ENCODE measurements around the gene NMRK1.

The NMRK1 gene

DNA sequence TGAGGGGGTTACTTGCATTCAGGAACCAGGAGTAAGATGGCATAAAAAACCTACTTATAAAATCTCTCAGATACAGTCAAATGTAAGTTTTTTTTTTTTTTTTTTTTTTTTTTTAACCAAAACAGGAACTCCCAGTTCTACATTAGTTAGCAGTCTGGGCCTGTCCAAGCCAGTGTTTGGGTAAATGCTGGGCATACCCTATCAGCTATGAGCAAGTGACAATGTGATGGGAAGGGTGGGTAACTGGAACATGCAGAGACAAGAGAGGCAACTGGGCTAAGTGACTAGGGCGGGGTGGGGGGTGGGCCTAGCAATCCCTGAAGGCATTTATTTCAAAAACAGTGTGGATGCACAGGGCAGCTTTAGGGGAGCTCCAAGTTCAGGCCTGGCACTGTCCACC is 2.3 kb downstream of the NMRK1 start:
- Histone ChIP-seq H3K36me3 (peaks cover 19% of the 10 kb centered on the region), H3K4me1 (ENCODE audit: control insufficient read depth in 1 of 2, insufficient read depth in 1 of 2, low read depth in 1 of 2, low read length in 1 of 2) (peaks cover 36 to 41% of the 10 kb centered on the region in 2 experiments), H3K4me3 (ENCODE audit: low read depth in 1 of 2, low read length in 1 of 2) (peak overlapping the region in 1 of 2 experiments; percentile 98), H3K27ac (peak overlapping the region; percentile 97), H3K9me3 (no peaks in the 10 kb centered on the region), H3K27me3 (no peaks in the 10 kb centered on the region)
- TF ChIP-seq, protein P1, sequence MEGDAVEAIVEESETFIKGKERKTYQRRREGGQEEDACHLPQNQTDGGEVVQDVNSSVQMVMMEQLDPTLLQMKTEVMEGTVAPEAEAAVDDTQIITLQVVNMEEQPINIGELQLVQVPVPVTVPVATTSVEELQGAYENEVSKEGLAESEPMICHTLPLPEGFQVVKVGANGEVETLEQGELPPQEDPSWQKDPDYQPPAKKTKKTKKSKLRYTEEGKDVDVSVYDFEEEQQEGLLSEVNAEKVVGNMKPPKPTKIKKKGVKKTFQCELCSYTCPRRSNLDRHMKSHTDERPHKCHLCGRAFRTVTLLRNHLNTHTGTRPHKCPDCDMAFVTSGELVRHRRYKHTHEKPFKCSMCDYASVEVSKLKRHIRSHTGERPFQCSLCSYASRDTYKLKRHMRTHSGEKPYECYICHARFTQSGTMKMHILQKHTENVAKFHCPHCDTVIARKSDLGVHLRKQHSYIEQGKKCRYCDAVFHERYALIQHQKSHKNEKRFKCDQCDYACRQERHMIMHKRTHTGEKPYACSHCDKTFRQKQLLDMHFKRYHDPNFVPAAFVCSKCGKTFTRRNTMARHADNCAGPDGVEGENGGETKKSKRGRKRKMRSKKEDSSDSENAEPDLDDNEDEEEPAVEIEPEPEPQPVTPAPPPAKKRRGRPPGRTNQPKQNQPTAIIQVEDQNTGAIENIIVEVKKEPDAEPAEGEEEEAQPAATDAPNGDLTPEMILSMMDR (IDR thresholded peaks at IDR 0.05), result no peak

DNA sequence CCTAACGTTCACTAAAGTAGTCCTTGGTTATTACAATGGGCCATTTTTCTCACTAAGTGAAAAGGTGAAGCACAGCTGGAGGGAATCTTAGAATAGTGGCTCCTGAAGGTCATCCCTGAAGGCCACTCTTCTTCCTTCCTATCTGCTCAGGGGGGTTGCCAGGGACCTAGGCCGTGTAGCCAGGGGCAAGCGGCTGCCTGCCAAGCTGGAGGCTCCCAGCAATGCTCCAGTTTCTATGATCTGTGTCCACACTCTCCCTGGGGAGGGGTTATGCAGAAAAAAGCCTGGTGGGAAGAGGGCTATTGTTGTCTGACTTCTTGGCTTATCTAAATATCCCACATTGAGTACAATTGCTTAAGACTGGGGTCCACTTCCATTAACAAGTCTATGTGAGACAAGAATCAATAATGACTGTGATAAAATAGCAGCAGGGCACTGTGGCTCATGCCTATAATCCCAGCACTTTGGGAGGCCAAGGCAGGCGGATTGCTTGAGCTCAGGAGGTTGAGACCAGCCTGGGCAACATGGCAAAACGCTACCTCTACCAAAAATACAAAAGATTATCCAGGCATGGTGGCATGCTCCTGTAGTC is 3.8 kb downstream of the NMRK1 start:
- peaks cover 23 to 26% of the 10 kb centered on the region in 2 experiments for H3K4me1 ChIP-seq (ENCODE audit: control insufficient read depth in 1 of 2, insufficient read depth in 1 of 2, low read depth in 1 of 2, low read length in 1 of 2)
- no peak overlapping the region for H3K27ac ChIP-seq

DNA sequence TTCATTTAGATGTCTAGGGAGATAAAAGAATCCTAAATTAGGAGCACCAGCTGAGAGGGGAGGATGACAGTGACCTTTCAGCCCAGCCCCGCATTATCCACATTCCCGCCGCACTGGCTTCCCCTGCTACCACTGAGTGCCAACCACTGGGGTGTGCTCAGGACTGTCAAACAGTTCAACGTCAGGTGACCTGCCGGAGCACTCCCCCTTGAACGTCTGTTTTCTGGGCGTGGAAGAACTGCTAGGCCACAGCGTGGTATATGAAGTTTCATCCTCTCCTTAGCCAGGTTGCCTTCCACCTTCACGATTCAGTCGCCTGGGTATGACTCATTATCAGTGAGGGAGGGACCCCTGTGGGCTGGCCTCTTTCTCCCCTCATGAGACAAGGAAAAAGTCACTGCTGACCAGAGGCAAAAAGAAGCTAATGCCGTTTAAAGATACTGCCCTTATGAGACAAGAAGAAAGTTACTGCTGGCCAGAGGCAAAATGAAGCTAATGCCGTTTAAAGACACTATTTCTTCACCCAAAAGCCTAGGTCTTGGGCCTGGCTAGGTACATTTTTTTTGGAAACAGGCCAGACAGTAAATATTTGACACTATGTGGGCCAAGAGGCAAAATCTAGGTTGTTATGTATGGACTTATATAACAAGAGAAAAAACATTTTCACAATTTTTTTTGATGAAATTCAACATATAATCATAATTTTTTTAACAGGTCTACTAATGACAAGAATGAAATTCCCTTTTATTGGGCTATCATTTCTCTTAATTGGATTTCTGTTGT is 4.6 kb downstream of the NMRK1 start:
- TF ChIP-seq, protein P1 (IDR thresholded peaks at IDR 0.05), result no peak
- no peak overlapping the region for H3K4me3 ChIP-seq (ENCODE audit: low read depth in 1 of 2, low read length in 1 of 2)
- H3K27ac ChIP-seq, result no peak overlapping the region
- H3K9me3 ChIP-seq, result no peaks in the 10 kb centered on the region
- H3K36me3 ChIP-seq, result peaks cover 35% of the 10 kb centered on the region
- no peaks in the 10 kb centered on the region for H3K27me3 ChIP-seq
- peaks cover 23 to 25% of the 10 kb centered on the region in 2 experiments for H3K4me1 ChIP-seq (ENCODE audit: control insufficient read depth in 1 of 2, insufficient read depth in 1 of 2, low read depth in 1 of 2, low read length in 1 of 2)

More for the DNA sequence above, 3.8 kb downstream of the NMRK1 start:
- Histone ChIP-seq H3K27me3 (no peaks in the 10 kb centered on the region), H3K36me3 (peaks cover 33% of the 10 kb centered on the region), H3K4me3 (ENCODE audit: low read depth in 1 of 2, low read length in 1 of 2) (no peak overlapping the region), H3K9me3 (no peaks in the 10 kb centered on the region)
- TF ChIP-seq, protein P1 (IDR thresholded peaks at IDR 0.05), result no peak

DNA sequence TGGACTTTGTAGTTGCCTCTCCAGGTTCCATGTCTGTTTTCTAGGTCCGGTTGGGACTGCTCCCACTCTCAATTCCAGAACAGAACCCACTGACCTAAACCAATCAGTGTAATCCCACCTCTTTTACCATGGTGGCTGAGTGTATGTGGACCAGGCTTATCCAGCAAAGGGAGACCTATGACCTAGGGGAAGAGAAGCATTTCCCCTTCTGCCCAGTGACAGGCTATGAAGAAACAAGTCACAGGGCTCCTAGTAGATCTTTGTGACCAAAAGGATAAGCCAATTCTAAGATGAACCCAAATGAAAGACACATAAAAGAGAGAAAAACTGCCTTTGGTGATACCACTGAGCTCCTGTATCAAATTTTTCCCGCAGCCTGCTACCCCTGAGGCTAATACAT is 6.3 kb downstream of the NMRK1 start:
- Histone ChIP-seq H3K4me3 (ENCODE audit: low read depth in 1 of 2, low read length in 1 of 2) (no peak overlapping the region), H3K36me3 (peaks cover 35% of the 10 kb centered on the region), H3K27me3 (no peaks in the 10 kb centered on the region), H3K9me3 (no peaks in the 10 kb centered on the region), H3K4me1 (ENCODE audit: control insufficient read depth in 1 of 2, insufficient read depth in 1 of 2, low read depth in 1 of 2, low read length in 1 of 2) (peaks cover 15 to 16% of the 10 kb centered on the region in 2 experiments), H3K27ac (no peak overlapping the region)
- TF ChIP-seq, protein P1 (IDR thresholded peaks at IDR 0.05), result no peak

DNA sequence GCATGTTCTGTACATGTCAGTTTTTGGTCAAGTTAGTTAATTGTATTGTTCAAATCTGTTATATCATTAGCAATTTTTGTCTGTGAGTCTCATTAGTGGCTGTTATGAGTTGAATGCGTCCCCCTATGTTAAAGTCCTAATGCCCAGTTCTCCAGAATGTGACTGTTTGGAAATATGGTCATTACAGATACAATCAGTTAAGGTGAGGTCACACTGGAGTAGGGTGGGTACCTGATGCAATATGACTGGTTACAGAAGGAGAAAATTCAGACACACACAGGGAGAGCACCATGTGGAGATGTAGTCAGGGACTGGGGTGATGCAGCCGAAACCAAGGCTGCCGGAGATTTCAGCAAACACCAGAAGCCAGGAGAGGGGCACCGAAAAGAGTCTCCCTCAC is 15.1 kb downstream of the NMRK1 start:
- Histone ChIP-seq H3K9me3 (no peaks in the 10 kb centered on the region), H3K4me1 (ENCODE audit: control insufficient read depth in 1 of 2, insufficient read depth in 1 of 2, low read depth in 1 of 2, low read length in 1 of 2) (no peaks in the 10 kb centered on the region), H3K36me3 (peaks cover 29% of the 10 kb centered on the region), H3K4me3 (ENCODE audit: low read depth in 1 of 2, low read length in 1 of 2) (no peak overlapping the region), H3K27me3 (no peaks in the 10 kb centered on the region), H3K27ac (no peak overlapping the region)
- TF ChIP-seq, protein P1 (IDR thresholded peaks at IDR 0.05), result no peak

Data from neutrophil (primary cell).